GM13977 (cell line): ENCODE data around the gene ATP6V1E1.

ENCODE experiments used
- DNase-seq: peaks from one replicate; pipeline ENCODE4 v3.0.0; 2012; ENCODE audit warnings: low spot score
- in situ Hi-C: fragments of 300-500 bp; cut with MboI; formaldehyde crosslinking; loops from one replicate; pipeline ENCODE4 v1.12.0; 2022; ENCODE audit warnings: low sequenced_read_pairs, low pct_unique_long_range_greater_than_20kb, mixed read lengths, inconsistent platforms; ENCODE audit not compliant: unreplicated experiment
- TF ChIP-seq, protein P1 (sequence below): IDR thresholded peaks from 2 replicates; pipeline ENCODE4 v1.5.1; 2012; ENCODE audit warnings: mild to moderate bottlenecking, control low read depth; ENCODE audit not compliant: insufficient read depth; ENCODE audit errors: extremely low read depth, missing control alignments

ATP6V1E1 gene

DNA sequence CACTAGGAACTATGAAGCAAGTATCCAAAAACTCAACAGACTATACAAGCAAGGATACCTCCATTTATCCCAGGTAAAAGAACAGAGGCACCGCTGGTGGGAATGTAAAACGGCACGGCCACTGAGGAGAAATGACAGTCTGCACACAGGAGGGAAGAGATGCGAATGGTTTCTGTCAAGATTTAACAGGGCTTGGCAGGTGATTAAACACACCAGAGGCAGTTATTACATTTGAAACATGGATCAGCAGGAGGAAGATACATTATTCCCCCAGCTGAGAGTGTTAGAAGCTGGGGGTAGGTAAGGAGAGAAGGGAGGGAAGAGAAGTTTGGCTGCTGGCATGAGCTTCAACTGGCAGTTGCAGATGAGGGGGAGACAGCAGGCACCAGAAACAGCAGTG is 30.2 kb downstream of the ATP6V1E1 start:
- DNase-seq: no peak
- in situ Hi-C loops: no loop called here
- TF ChIP-seq, protein P1, sequence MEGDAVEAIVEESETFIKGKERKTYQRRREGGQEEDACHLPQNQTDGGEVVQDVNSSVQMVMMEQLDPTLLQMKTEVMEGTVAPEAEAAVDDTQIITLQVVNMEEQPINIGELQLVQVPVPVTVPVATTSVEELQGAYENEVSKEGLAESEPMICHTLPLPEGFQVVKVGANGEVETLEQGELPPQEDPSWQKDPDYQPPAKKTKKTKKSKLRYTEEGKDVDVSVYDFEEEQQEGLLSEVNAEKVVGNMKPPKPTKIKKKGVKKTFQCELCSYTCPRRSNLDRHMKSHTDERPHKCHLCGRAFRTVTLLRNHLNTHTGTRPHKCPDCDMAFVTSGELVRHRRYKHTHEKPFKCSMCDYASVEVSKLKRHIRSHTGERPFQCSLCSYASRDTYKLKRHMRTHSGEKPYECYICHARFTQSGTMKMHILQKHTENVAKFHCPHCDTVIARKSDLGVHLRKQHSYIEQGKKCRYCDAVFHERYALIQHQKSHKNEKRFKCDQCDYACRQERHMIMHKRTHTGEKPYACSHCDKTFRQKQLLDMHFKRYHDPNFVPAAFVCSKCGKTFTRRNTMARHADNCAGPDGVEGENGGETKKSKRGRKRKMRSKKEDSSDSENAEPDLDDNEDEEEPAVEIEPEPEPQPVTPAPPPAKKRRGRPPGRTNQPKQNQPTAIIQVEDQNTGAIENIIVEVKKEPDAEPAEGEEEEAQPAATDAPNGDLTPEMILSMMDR: no peak

DNA sequence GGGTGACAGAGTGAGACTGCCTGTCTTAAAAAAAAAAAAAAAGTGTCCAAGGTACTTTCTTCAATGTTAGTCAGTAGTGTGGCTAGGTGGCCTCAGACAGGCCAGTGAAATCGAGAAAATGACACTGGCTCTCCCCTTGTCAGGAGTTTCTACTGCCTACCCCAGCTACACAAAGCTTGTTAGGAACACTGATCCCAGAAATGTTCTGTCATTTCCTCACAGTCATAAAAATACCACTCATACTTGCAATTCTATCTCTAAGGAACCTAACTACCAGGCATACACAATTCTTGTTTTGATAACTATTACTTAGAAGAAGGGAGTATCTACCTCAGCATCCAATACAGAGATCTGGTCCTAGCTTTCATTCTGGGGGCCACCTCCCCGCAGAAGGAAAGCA is 31.3 kb downstream of the ATP6V1E1 start:
- no peak for DNase-seq
- TF ChIP-seq, protein P1: no peak
- in situ Hi-C loops: no loop called here

DNA sequence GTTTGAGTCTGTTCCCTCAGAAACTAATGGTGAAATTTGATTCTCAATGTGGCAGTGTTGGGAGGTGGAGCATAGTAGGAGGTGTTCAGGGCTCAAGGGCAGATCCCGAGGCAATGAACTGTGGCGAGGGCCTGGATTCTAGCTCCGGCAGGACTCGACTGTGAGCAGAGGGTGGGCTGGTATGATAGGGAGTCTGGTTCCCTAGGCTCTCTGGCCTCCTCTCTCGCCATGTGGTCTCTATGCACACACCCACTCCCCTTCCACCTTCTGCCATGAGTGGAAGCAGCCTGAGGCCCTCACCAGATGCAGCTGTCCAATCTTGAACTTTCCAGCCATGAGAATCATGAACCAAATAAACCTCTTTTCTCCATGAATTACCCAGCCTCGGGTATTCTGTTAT is 32.3 kb downstream of the ATP6V1E1 start:
- in situ Hi-C loops: no loop called here
- no peak for DNase-seq
- TF ChIP-seq, protein P1: no peak

DNA sequence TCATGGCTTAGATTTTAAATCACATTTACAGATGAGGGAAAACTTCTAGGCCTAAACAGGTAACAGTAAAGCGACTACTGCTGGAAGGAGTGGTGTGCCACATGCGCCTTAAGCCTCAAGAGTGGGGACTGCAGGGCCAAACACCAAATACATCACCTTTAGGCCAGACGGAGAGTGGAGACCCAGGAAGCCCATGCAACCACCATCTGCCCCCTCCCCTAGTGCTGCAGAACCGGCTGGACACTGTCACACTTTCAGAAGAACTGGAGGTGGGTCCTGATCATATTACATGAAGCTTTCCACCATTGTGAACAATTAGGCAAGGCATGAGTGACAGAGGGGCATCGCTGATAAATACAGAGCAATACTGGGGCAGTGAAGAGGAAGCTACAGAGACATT is 36.3 kb downstream of the ATP6V1E1 start:
- TF ChIP-seq, protein P1: no peak
- in situ Hi-C loops: no loop called here
- DNase-seq: no peak

DNA sequence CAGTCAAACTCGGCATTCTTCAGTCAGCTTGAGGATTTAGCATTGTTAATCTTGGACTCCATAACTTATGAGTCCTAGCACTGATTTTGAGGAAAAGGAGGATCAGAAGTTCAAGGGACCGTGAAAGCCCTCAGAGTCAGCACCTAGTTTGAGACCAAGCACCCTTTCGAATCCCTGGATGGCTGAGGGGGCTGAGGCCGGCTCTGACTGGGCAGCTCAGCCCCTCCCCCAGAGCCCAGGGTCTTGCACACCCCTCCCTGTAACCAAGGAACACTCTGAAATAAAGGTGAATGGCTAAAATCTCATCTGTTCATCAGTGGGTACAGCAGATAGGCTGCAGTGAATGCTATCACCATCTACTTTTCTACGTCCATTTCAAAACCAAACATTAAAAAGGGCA is 38.0 kb downstream of the ATP6V1E1 start:
- TF ChIP-seq, protein P1: no peak
- in situ Hi-C loops: no loop called here

DNA sequence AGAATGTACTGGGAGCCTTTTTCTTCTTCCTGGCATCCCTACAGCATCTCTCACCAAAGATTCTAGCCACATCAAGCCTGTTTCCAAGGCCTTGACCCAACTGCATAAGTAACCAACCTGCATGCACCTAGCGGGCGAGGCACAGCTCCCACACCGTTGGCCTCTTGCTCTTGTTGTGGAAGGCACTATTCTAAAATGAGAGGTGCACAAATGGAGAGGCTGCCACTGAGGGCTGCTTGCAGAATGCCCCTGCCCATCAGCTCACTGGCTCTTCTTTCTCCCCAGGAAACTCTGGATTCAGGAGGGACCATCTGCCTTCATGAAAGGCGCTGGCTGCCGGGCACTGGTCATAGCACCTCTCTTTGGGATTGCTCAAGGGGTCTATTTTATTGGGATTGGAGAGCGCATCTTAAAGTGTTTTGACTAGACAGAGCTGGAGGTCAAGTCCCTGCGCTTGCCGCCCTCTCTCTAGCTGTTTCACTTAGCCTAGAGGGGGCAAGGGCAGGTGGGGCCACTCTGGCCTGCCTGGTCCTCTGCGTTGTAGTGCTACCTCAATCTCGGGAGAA is 38.7 kb downstream of the ATP6V1E1 start:
- no peak for DNase-seq
- in situ Hi-C loops: no loop called here
- TF ChIP-seq, protein P1: no peak

More for the DNA sequence above, 38.0 kb downstream of the ATP6V1E1 start:
- no peak for DNase-seq

DNA sequence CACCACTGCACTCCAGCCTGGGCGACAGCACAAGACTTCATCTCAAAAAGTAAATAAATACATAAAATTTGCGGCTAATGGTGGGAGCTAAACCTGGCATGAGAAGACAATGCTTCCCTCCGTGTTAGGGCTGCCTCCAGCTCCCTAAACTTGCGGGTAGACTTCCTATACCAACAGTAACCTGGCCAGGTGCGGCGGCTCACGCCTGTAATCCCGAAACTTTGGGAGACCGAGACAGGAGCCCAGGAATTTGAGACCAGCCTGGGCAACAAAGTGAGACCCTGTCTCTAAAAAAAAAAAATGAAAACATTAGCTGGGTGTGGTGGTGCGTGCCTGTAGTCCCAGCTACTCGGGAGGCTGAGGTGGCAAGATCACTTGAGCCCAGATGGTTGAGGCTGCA is 39.9 kb downstream of the ATP6V1E1 start:
- in situ Hi-C loops: no loop called here

More for the DNA sequence above, 39.9 kb downstream of the ATP6V1E1 start:
- no peak for DNase-seq
- TF ChIP-seq, protein P1: no peak
